DMS153 treated with DMSO at 0.1 percent for 48 hours (cell line): Measurements from ENCODE around the gene FBXW11.
"Not testable (repeated sequence)": the region's sequence is repeated elsewhere in the genome, so short reads cannot be mapped to it uniquely, and the experiment has no call there.

Experiments used
- DNase-seq: peaks from one replicate; lab custom pipeline; 2025; ENCODE audit not compliant: unreplicated experiment; lab: John Stamatoyannopoulos, UW

FBXW11 gene

GRCh38 chr5:171915700-171916099 is 90.7 kb downstream of the FBXW11 start:
- DNase-seq = not testable (repeated sequence)

GRCh38 chr5:171914726-171915338 is 91.6 kb downstream of the FBXW11 start:
- no peak for DNase-seq

- DNase-seq = no peak
These were observed 92.5 kb downstream of the FBXW11 start for GRCh38 chr5:171913987-171914273.

GRCh38 chr5:171911152-171911551 is 95.3 kb downstream of the FBXW11 start:
- no peak for DNase-seq

GRCh38 chr5:171908638-171909037 is 97.8 kb downstream of the FBXW11 start:
- DNase-seq = no peak

GRCh38 chr5:171907725-171908343 is 98.6 kb downstream of the FBXW11 start:
- no peak for DNase-seq

DNA sequence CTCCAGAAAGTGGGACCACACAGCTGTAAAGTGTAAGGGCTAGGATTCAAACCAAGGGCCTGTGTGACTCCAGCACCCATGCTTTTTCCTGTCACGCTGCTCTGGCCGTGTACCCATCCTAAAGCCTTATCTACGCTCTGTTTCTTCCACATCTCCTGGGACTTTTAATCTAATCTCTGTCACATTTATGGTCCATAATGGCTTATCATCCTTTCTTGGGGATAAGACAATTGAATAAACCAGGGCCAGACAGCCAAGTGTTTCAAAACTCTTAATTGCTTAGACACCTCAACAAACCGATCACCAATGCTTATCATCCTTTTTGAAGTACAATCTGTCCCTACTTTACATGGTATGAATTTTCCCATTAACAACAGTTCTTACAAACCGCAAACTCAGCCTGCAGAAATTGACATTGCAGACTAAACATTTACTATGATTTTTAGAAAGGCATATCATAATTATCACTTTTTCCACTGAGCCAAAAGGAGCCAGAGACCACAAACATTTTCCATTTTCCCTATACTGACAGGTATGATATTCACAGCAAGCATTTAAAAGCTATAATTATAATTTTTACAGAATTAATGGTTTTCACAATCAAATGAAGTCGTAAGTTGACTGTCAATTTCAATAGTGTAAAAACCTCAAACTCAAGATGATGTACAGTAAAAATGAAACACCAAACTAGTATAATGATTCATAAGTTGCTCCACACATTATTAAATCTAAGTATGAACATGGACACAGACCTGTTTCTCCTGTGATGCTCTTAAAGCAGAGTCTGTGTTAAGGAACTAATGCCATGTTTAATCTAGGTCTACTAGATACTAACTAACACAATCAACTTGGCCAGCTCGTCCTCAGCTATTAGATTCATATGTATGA is 99.5 kb downstream of the FBXW11 start:
- no peak for DNase-seq

DNA sequence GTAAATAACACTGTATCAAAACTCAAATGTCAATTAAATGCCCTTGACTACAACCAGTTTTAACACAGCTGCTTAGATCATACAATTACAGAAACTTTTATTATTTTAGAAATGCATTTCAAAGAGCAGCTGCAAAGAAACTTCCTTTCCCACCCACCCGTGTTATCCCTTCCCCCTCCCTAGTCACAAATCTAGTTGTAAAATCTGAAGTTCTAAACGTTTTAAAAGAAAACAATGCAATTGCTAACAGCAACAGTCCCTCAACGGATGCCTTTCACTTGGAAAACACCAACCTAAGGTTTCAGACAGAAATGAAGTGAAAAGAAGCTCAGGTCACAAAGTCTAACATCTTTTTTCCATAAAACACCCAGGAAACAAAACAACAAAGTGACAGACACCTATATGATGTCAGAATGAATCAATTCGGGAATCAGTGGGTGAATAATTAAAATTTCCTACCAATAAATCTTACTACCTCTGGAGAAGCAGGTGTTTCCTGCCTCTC is 100.3 kb downstream of the FBXW11 start:
- DNase-seq = no peak

DNA sequence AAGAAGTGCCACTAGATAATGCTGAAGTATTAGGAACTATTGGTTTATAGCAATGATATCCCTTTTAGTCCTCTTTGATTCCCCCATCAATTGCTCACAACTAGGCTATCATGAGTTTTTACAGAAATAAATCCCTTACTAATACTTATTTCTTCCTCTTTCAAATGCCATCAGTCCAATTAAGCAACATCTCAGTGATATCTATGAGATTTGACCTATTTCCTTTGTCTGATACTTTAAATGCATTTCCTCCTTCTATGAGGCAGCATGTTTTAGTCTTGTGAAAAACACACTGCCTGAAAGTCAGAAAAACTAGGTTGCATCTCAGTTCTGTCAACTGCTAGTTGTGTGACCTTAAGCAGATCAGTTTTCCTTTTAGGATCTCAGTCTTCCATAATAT is 101.6 kb downstream of the FBXW11 start:
- DNase-seq = no peak

DNA sequence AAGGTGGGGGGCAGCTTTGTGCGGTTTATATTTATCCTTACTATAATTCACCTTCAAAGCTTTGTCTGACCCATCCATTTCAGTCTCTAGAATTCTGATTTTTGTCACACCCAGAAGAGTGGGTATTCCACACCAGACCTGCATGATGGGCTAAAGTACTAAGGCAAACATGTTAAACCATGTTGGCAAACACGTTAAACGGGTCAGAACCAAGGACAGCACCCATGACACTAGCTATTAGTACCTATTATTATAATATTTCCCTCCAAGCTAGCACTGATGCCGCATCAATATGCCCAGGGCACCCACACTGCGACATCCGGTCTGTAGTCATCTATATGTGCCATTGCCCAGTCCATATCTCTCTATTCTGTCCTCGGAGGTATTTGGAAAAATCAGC is 104.7 kb downstream of the FBXW11 start:
- no peak for DNase-seq

DNA sequence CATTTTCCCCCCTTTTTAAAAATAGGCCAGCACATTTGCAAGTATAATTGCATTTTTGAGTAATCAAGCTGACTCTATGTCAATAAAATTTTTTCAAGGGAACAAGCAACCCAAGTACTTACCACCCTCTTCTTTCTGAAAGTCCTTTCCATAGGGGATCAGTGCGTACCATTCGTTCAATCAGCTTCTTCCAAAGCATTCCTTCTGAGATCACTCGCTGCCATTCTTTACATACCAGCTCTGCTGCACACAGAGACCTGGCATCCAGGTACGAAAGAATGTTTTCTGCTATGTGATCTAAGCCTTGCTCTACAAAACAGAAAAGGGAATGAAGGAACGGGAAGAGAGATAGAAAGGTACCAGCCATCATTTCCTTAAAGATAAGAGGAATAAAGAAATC is 106.6 kb downstream of the FBXW11 start:
- DNase-seq = no peak

DNA sequence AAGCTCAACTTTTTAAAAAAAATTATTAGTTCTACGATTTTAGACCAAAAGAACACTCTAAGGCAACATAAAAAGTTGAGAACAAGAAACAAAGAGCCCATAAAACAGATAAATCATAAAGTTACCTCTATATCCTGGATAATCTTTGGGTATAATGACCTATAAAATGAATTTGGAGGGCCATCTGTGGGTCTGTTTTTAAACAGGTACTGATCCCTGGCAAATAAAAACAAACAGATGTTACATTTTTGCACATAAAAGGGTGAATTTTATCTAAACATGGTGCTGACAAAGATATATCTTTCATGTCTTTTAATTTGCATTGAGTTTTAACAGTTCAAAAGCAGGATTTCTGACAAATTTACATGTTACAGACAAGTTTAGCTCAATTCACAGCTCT is 107.6 kb downstream of the FBXW11 start:
- no peak for DNase-seq

DNA sequence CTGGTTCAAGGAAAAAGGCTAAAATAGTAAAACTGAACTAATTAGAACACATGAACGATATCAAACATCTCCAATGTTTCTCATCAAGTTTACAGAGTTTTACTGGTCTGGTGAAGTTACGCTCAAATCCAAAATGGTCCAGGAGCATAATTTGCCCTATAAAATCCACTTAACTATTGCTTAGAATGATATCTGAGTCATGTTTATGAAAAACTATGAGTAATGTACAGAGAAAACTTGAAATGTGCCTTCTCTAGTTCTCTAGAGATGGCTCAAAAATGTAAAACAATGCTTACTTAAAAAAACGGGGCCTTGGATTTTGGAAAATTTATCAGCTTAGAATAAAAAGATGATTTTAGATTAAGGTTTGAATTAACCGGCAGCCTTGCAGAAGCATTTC is 108.1 kb downstream of the FBXW11 start:
- DNase-seq = no peak

- no peak for DNase-seq
These were observed 109.2 kb downstream of the FBXW11 start for GRCh38 chr5:171897231-171897630.

GRCh38 chr5:171895081-171895480 is 111.4 kb downstream of the FBXW11 start:
- DNase-seq = no peak

GRCh38 chr5:171893290-171893886 is 113.0 kb downstream of the FBXW11 start:
- no peak for DNase-seq

DNA sequence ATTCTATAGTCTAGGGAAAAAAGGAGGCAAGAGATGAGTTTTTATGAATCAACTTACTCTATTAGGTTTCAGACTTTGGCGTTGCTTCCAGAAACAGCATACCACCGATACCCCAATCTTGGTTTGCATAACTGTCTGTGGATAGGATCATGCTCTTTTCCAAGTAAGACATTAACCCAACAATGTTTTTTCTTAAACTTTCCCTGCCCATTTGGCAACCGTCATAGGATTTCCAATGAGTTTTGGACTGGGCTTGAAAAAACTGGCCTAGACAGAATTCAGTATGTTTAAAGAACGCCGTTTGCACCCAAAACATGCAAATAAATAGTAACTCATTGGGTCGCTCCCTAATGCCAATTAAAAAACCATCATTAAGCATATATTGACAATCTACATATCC is 114.8 kb downstream of the FBXW11 start:
- no peak for DNase-seq

- no peak for DNase-seq
These were observed 115.3 kb downstream of the FBXW11 start for GRCh38 chr5:171891150-171891549.

GRCh38 chr5:171888051-171888481 is 118.4 kb downstream of the FBXW11 start:
- no peak for DNase-seq

- not testable (repeated sequence) for DNase-seq
These were observed 120.4 kb downstream of the FBXW11 start for GRCh38 chr5:171886037-171886436.

DNA sequence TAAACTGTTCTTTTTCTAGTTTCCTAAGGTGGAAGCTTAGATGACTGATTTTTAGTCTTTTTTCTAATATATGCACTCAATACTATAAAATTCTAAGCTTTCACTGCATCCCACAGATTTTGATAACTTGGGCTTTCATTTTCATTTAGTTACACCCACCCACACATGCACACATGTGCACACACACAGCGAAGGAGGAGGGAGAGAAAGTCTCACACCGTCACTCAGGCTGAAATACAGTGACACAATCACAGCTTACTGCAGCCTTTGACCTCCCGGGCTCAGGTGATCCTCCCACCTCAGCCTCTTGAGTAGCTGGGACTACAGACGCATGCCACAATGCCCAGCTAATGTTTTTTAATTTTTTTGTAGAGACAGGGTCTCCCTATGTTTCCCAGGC is 124.3 kb downstream of the FBXW11 start:
- DNase-seq = no peak

GRCh38 chr5:171874234-171874633 is 132.2 kb downstream of the FBXW11 start:
- no peak for DNase-seq
